Endometrium (tissue), 2 donors: ENCODE data around the gene EFCAB10.

Experiments used
- FAIRE-seq: peaks from 2 replicates; lab custom pipeline; 2012; peaks lifted over from hg19 to GRCh38; lab: Jason Lieb, UNC
- donor health status: control.
- donor health status: control.

Gene EFCAB10

GRCh38 chr7:105581066-105581811, at the start of gene EFCAB10:
Gene EFCAB10 (minus strand): TSS chr7:105581493. CDS start chr7:105581463, 30 bp downstream.
- no peak for FAIRE-seq

GRCh38 chr7:105625986-105626385, 44.7 kb upstream of the EFCAB10 start:
- no peak for FAIRE-seq

- no peak for FAIRE-seq
Measured at GRCh38 chr7:105623906-105624305, 42.6 kb upstream of the EFCAB10 start.

- FAIRE-seq = no peak
Measured at GRCh38 chr7:105623378-105623777, 42.1 kb upstream of the EFCAB10 start.

- no peak for FAIRE-seq
Measured at GRCh38 chr7:105622106-105622731, 40.9 kb upstream of the EFCAB10 start.

GRCh38 chr7:105621617-105622016, 40.3 kb upstream of the EFCAB10 start:
- no peak for FAIRE-seq

GRCh38 chr7:105621176-105621575, 39.9 kb upstream of the EFCAB10 start:
- no peak for FAIRE-seq

GRCh38 chr7:105619590-105619989, 38.3 kb upstream of the EFCAB10 start:
- no peak for FAIRE-seq

GRCh38 chr7:105618016-105618296, 36.7 kb upstream of the EFCAB10 start:
- FAIRE-seq = no peak

- FAIRE-seq = no peak
Measured at GRCh38 chr7:105617280-105618015, 36.2 kb upstream of the EFCAB10 start.

- FAIRE-seq = no peak
Measured at GRCh38 chr7:105614341-105614840, 33.1 kb upstream of the EFCAB10 start.

- FAIRE-seq = no peak
Measured at GRCh38 chr7:105613611-105614330, 32.5 kb upstream of the EFCAB10 start.

GRCh38 chr7:105612806-105613205, 31.5 kb upstream of the EFCAB10 start:
- no peak for FAIRE-seq

- FAIRE-seq = no peak
Measured at GRCh38 chr7:105611856-105612775, 30.8 kb upstream of the EFCAB10 start.

- no peak for FAIRE-seq
Measured at GRCh38 chr7:105610165-105610930, 29.1 kb upstream of the EFCAB10 start.

- FAIRE-seq = no peak
Measured at GRCh38 chr7:105602325-105603305, 21.3 kb upstream of the EFCAB10 start.

GRCh38 chr7:105600720-105601550, 19.6 kb upstream of the EFCAB10 start:
- FAIRE-seq = no peak

GRCh38 chr7:105599551-105599950, 18.3 kb upstream of the EFCAB10 start:
- FAIRE-seq = no peak
